ENCODE results near the gene AIPL1.

The AIPL1 gene

DNA sequence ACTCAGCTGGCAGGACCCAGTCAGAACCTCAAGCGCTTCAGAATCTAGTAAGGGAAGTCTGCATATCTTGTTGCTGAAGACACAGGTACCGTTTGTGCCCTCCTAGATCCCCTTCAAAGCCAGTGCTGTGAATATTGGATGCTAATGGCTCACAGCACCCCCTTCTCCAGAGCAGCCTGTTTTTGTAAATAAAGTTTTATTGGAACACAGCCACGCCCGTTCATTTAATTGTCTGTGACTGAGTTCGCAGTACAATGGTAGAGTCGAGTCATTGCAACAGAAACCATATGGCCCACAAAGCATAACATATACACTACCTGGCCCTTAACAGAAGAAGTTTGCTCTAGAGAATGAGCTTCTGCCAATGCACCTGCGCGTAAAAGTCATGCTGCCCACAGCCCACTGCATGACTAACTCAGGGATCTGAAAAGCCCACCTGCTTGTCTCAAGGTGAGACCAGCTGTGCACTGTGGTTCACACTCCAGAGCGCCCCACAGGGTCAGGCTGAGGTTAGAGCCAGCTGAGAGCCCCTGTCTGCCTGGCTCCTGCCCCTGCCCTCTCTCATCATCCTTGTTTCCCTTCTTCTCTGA is 48.8 kb downstream of the AIPL1 start:
- DNase-seq (ENCODE audit: low read depth, low spot score), result no peak
- no peak overlapping the region for H3K4me3 ChIP-seq (ENCODE audit: low read length)

DNA sequence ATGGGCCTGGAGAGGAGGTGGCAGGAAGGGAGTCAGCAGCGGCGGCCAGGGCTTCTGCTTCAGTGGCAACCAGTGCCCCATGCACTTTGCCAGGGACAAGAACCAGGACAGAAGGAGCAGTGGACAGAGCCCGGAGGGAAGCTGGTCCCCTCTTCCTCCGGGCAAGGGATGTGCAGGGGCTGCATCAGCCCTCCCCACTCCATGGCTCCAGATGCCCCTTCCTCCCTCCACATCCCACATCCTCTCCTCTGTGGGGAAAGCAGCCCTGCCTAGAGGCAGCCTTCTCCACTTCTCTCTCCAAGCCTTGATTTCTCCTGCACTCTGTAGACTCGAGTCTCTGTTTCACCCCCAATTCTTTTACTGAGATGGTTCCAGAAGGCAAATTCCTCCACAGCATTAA is 50.4 kb downstream of the AIPL1 start:
- DNase-seq (ENCODE audit: low read depth, low spot score), result no peak
- no peak overlapping the region for H3K4me3 ChIP-seq (ENCODE audit: low read length)

DNA sequence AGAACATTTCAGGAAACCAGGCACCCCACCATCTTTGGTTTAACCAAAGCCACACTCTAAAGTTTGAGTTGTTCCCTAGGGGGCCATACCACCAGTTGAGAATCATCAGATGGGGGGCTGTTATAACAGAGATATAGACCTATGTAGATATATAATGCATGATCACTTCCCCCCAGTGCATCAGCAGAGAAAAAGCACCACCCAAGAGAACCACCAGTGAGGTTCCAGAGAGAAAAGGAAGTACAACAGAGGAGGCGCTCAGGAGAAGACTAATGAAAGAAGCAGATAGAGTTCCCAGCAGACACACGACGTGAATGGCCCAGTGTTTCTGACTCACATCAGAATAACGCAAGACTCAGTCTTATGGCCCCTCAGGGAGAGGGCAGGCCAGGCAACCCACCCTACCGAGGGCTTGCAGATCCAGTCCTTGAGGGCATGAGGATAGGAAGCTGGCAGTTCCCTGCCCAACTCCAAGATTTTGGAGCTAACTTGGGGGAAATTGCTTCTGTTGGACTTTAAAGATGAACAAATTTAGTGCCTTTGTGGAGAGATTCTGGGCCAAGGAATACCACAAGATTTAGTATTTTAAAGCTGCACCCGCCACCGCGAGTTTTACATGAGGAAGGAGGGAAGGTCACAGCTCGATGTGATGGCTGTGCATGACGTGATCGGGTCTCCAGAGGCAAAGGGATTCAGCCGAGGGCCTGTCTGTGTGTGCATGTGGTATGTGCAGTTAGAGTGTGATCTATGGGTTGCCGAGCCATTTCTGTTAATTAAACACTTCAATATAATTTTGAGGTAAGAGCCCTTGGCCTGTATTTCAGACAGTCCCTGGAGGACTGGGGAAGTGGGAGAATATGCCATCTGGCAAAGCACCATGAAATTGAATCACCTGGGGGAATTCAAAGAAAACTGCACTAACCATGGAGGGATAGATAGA is 53.1 kb downstream of the AIPL1 start:
- no peak for DNase-seq (ENCODE audit: low read depth, low spot score)
- H3K4me3 ChIP-seq (ENCODE audit: low read length), result no peak overlapping the region

DNA sequence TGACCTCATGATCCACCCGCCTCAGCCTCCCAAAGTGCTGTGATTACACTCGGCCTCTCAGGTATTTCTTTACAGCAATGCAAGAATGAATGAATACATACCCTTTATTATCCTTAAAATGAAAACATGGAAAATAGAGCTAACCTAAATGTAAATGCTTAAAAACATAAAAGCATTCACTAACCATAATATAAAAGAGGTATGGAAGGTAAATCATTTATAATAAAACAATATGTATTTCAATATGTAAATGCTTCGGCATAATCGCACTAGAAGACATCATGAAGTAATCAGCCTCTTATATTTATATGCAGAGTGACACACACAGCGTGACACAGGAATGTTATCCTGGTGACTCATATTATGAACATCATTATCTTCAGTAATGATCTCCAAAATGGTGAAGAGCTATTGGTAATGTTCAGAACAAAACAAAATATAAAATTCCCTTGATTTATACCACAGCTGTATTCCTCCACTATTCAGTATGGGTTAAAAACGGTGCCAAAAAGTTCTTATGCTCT is 53.9 kb downstream of the AIPL1 start:
- H3K4me3 ChIP-seq (ENCODE audit: low read length), result no peak overlapping the region
- DNase-seq (ENCODE audit: low read depth, low spot score), result no peak

DNA sequence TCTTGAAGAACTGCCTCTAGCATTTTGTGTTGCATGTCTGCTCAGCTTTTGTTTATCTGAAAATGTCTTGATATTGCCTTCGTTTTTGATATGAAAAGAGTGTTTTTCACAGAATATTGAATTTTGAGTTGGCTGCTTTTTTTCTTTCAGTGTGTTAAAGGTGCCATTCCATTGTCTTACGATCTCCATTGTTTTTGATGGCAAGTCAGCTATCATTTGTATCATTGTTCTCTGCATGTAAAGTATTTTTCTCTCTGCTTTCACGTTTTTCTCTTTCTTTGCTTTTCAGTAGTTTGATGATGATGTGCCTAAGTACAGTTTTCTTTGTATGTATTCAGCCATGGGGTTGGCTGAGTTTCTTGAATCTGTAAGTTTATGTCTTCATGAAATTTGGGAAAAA is 57.0 kb downstream of the AIPL1 start:
- H3K4me3 ChIP-seq (ENCODE audit: low read length), result no peak overlapping the region

DNA sequence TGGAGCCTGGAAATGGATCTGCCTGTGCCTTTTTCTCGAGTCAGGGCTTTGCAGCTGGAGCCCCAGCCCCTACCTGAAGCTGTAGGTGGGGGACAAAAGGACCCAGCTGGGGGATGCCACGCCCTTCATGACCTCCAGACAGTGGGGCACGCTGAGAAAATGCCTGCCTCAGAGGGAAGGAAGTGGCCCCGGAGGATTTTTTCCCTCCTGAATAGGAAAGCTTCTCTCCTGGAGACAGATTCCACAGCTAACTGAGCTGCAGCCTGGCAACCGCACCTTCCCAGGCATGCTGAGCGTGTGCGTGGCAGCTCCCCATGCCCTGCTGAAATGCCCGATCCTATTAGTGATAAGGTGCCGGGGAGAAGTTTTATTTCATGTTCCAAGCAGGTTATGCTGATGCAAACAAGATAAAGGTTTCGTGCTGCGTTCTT is 58.0 kb downstream of the AIPL1 start:
- H3K4me3 ChIP-seq (ENCODE audit: low read length), result no peak overlapping the region
- no peak for DNase-seq (ENCODE audit: low read depth, low spot score)

More for the DNA sequence above, 57.0 kb downstream of the AIPL1 start:
- no peak for DNase-seq (ENCODE audit: low read depth, low spot score)

DNA sequence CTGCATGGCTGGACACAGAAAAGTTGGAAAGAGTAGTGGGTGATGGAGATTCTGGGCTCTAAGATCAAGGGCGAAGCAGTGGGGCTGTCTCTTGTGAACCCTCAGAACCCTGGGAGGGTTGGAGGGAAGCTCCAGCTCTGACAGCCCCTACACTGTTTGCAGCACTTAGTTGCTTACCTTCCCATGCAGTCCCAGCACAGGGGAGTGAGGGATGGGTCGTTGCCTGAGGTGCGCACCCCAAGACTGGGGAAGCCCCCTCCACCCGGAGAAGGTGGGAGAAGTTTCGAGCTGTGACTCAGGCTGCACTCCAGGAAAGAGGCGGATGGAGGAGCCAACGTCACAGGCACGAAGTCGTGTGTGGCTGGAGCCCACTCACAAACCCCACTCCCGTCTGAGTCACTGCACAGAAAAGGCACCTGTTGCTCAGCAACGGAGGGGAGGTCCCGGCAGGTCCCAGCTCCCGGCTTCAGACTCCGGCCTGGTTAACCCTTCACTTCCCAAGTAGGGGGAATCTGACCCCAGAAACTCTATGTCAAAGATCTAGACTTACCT is 60.1 kb downstream of the AIPL1 start:
- DNase-seq (ENCODE audit: low read depth, low spot score), result no peak

DNA sequence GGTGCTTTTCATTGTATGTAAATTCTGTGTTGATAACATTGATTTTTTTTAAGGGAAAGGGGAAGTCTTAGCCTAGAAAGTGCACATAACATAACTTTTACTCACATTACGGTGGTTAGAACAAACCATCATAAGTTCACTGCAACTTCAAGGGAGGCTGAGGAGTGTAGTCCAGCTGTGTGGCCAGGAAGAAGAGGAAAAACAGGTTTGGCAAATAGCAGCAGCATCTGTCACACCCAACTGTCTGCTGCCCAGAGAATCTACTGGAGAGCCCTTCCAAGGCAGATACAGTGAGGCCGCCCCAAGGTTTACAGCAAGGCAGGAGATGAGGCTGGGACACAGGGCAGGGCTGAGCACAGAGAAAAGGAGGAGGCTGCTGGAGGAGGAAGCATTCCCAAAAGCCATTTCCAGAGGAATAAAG is 60.6 kb downstream of the AIPL1 start:
- no peak for DNase-seq (ENCODE audit: low read depth, low spot score)
- H3K4me3 ChIP-seq (ENCODE audit: low read length), result no peak overlapping the region

More for the DNA sequence above, 60.1 kb downstream of the AIPL1 start:
- H3K4me3 ChIP-seq (ENCODE audit: low read length), result no peak overlapping the region

Data from Jurkat, Clone E6-1 (cell line).